ENCODE data around the gene SORCS2. TPM values are rescaled to one million over a fixed set of nuclear protein-coding genes. Genes with fewer than 3 reads are reported as not detected.
A peak's percentile ranks its signal among the peaks of the same experiment; 100 is the strongest.

SORCS2 gene
- total RNA-seq, 1 donor from 2014 or later = 5.2 TPM

DNA sequence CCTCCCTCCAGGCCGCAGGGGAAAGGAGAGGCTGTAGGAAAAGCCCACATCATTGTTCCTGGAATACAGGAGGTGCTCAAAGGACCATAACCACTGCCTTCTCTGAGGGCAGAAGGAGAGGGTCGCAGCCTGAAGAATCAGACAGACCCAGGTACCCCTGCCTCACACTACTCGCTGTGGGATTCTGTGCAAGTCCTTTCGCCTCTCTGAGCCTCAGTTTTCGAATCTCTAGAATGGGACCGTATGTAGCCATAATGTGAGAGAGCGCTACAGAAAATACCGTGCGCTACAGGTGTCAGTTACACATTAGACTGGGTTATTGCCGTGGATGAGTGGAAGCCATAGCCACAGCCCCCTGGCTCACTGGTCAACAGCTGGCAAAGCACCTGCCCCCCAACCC is 320.6 kb downstream of the SORCS2 start:
- no peaks in the 10 kb centered on the region for H3F3A ChIP-seq (ENCODE audit: low read depth)
- Mint-ChIP-seq H3K4me1 (peaks cover 72% of the 10 kb centered on the region), H3K36me3 (no peaks in the 10 kb centered on the region), H3K9me3 (no peaks in the 10 kb centered on the region), H3K27ac (no peak overlapping the region), H3K27me3 (ENCODE audit: insufficient read depth, low read depth) (peaks cover 4% of the 10 kb centered on the region), H3K4me3 (no peak overlapping the region)
- no peak overlapping the region for H3K4me3 ChIP-seq
- TF ChIP-seq EZH2 (IDR thresholded peaks at IDR 0.05) (no peak), EZH2phosphoT487 (IDR thresholded peaks at IDR 0.05) (no peak)
- TF ChIP-seq, protein P1, sequence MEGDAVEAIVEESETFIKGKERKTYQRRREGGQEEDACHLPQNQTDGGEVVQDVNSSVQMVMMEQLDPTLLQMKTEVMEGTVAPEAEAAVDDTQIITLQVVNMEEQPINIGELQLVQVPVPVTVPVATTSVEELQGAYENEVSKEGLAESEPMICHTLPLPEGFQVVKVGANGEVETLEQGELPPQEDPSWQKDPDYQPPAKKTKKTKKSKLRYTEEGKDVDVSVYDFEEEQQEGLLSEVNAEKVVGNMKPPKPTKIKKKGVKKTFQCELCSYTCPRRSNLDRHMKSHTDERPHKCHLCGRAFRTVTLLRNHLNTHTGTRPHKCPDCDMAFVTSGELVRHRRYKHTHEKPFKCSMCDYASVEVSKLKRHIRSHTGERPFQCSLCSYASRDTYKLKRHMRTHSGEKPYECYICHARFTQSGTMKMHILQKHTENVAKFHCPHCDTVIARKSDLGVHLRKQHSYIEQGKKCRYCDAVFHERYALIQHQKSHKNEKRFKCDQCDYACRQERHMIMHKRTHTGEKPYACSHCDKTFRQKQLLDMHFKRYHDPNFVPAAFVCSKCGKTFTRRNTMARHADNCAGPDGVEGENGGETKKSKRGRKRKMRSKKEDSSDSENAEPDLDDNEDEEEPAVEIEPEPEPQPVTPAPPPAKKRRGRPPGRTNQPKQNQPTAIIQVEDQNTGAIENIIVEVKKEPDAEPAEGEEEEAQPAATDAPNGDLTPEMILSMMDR (IDR thresholded peaks at IDR 0.05) = no peak
- H3K27me3 ChIP-seq = no peaks in the 10 kb centered on the region
- no peaks in the 10 kb centered on the region for H3K9me3 ChIP-seq (ENCODE audit: low read depth)
- no peaks in the 10 kb centered on the region for H4K20me1 ChIP-seq (ENCODE audit: low read depth)
- no peak overlapping the region for H3K27ac ChIP-seq
- no peaks in the 10 kb centered on the region for H3K79me2 ChIP-seq (ENCODE audit: low read depth)
- peaks cover 19% of the 10 kb centered on the region for H3K4me1 ChIP-seq
- H2AFZ ChIP-seq (replicated peaks) = no peak overlapping the region
- DNase-seq (ENCODE audit: low spot score) = no peak
- H3K9ac ChIP-seq = no peak overlapping the region
- H3K4me2 ChIP-seq = no peak overlapping the region
- H3K36me3 ChIP-seq = no peaks in the 10 kb centered on the region

GRCh38 chr4:7513671-7514070 is 321.3 kb downstream of the SORCS2 start:
- Histone ChIP-seq H3K79me2 (ENCODE audit: low read depth) (no peaks in the 10 kb centered on the region), H3F3A (ENCODE audit: low read depth) (no peaks in the 10 kb centered on the region), H3K4me3 (no peak overlapping the region), H3K27ac (no peak overlapping the region), H3K4me2 (no peak overlapping the region), H3K4me1 (peaks cover 19% of the 10 kb centered on the region), H3K9ac (no peak overlapping the region), H2AFZ (replicated peaks) (no peak overlapping the region), H3K27me3 (no peaks in the 10 kb centered on the region), H4K20me1 (ENCODE audit: low read depth) (no peaks in the 10 kb centered on the region), H3K9me3 (ENCODE audit: low read depth) (no peaks in the 10 kb centered on the region), H3K36me3 (no peaks in the 10 kb centered on the region)
- H3K27ac Mint-ChIP-seq = peak overlapping the region; percentile 72
- H3K4me1 Mint-ChIP-seq = peaks cover 69% of the 10 kb centered on the region
- no peak overlapping the region for H3K4me3 Mint-ChIP-seq
- no peaks in the 10 kb centered on the region for H3K9me3 Mint-ChIP-seq
- H3K27me3 Mint-ChIP-seq (ENCODE audit: insufficient read depth, low read depth) = peaks cover 4% of the 10 kb centered on the region
- H3K36me3 Mint-ChIP-seq = no peaks in the 10 kb centered on the region
- DNase-seq (ENCODE audit: low spot score) = no peak
- no peak for TF ChIP-seq EZH2 (IDR thresholded peaks at IDR 0.05)
- TF ChIP-seq EZH2phosphoT487 (IDR thresholded peaks at IDR 0.05) = no peak
- TF ChIP-seq, protein P1 (IDR thresholded peaks at IDR 0.05) = no peak

GRCh38 chr4:7514281-7514680 is 321.9 kb downstream of the SORCS2 start:
- H3K27me3 Mint-ChIP-seq (ENCODE audit: insufficient read depth, low read depth) = peaks cover 4% of the 10 kb centered on the region
- Histone ChIP-seq H3K36me3 (no peaks in the 10 kb centered on the region), H3F3A (ENCODE audit: low read depth) (no peaks in the 10 kb centered on the region), H3K4me2 (no peak overlapping the region), H3K4me1 (peaks cover 20% of the 10 kb centered on the region), H3K27me3 (no peaks in the 10 kb centered on the region), H4K20me1 (ENCODE audit: low read depth) (no peaks in the 10 kb centered on the region), H3K9me3 (ENCODE audit: low read depth) (no peaks in the 10 kb centered on the region), H3K27ac (no peak overlapping the region), H2AFZ (replicated peaks) (no peak overlapping the region), H3K4me3 (no peak overlapping the region), H3K79me2 (ENCODE audit: low read depth) (no peaks in the 10 kb centered on the region), H3K9ac (no peak overlapping the region)
- no peak for DNase-seq (ENCODE audit: low spot score)
- no peaks in the 10 kb centered on the region for H3K9me3 Mint-ChIP-seq
- no peaks in the 10 kb centered on the region for H3K36me3 Mint-ChIP-seq
- peaks cover 66% of the 10 kb centered on the region for H3K4me1 Mint-ChIP-seq
- H3K4me3 Mint-ChIP-seq = no peak overlapping the region
- H3K27ac Mint-ChIP-seq = peak overlapping the region; percentile 72
- TF ChIP-seq EZH2phosphoT487 (IDR thresholded peaks at IDR 0.05) = no peak
- TF ChIP-seq, protein P1 (IDR thresholded peaks at IDR 0.05) = no peak
- no peak for TF ChIP-seq EZH2 (IDR thresholded peaks at IDR 0.05)

Measured in neural progenitor cell (in vitro differentiated cells).